ENCODE measurements around the gene DLG2. TPM values are rescaled to one million over a fixed set of nuclear protein-coding genes. Genes with fewer than 3 reads are reported as not detected.

Gene DLG2
- total and polyA plus RNA-seq, 2 of the 8 experiments (the other 6 are each of a cell fraction or from before 2014, with no cell fraction given): 1.7 to 14.3 TPM

GRCh38 chr11:83908298-83908856 is 1718.8 kb downstream of the DLG2 start (continued):
- TF ChIP-seq, protein P1, sequence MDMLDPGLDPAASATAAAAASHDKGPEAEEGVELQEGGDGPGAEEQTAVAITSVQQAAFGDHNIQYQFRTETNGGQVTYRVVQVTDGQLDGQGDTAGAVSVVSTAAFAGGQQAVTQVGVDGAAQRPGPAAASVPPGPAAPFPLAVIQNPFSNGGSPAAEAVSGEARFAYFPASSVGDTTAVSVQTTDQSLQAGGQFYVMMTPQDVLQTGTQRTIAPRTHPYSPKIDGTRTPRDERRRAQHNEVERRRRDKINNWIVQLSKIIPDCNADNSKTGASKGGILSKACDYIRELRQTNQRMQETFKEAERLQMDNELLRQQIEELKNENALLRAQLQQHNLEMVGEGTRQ (IDR thresholded peaks at IDR 0.05; ENCODE audit: low read length): no peak
- TF ChIP-seq E2F6 (IDR thresholded peaks at IDR 0.05): no peak
